Measurements from ENCODE around the gene SEC14L2. TPM values are rescaled to one million over a fixed set of nuclear protein-coding genes. Genes with fewer than 3 reads are reported as not detected.

The SEC14L2 gene
- total and polyA plus RNA-seq, 2 donors (not counting 3 experiments of a cell fraction or from before 2014, with no cell fraction given), result 22.5 to 28.8 TPM

- ChIA-PET CTCF (interaction anchor here (1.4 to 2.2 kb wide), 2 partner anchors 11 to 92 kb away, joined by 4 to 6 read pairs; no protein-coding TSS in a partner anchor), POLR2A (no interaction called here)
- DNase-seq (ENCODE audit: low read depth, low spot score) (no peak), FAIRE-seq (no peak)
- no peak overlapping the region for H3K27ac ChIP-seq (ENCODE audit: insufficient read depth, low read depth, low read length)
- no peak overlapping the region for H2AFZ ChIP-seq (ENCODE audit: low read depth, low read length)
- H3K79me2 ChIP-seq (ENCODE audit: control insufficient read depth, insufficient read depth, low read length), result no peaks in the 10 kb centered on the region
- no peak overlapping the region for H3K9ac ChIP-seq (replicated peaks; ENCODE audit: extremely low read depth, insufficient read depth, low read length)
- no peaks in the 10 kb centered on the region for H3K9me3 ChIP-seq (replicated peaks; ENCODE audit: control insufficient read depth, insufficient read depth, low read length)
- no peaks in the 10 kb centered on the region for H3K27me3 ChIP-seq (ENCODE audit: control insufficient read depth in 2 of 2, insufficient read depth in 2 of 2, low read length in 2 of 2)
- no peak overlapping the region for H3K4me3 ChIP-seq (replicated peaks in 1 of 3; ENCODE audit: insufficient read depth in 1 of 3, low read depth in 1 of 3, low read length in 3 of 3)
- no peaks in the 10 kb centered on the region for H3K9me1 ChIP-seq (replicated peaks; ENCODE audit: control insufficient read depth, extremely low read depth, insufficient read depth, low read length)
- intact Hi-C loops (cut with micrococcal nuclease) (no loop called here), dilution Hi-C loops (cut with MboI; ENCODE audit: extremely low pct_ligation_motif_present, low sequenced_read_pairs) (no loop called here)
- H4K20me1 ChIP-seq (replicated peaks; ENCODE audit: control insufficient read depth, extremely low read depth, insufficient read depth, low read length), result no peaks in the 10 kb centered on the region
- no peaks in the 10 kb centered on the region for H3K4me1 ChIP-seq (ENCODE audit: control insufficient read depth, extremely low read depth, insufficient read depth, low read length)
- no peak for TF ChIP-seq CTCF (IDR thresholded peaks at IDR 0.05; ENCODE audit: extremely low read depth in 1 of 2, insufficient read depth in 1 of 2, low read depth in 1 of 2, low read length in 2 of 2)
- TF ChIP-seq POLR2AphosphoS5 (IDR thresholded peaks at IDR 0.05; ENCODE audit: insufficient read depth, low read depth, low read length), result no peak
- no peak for TF ChIP-seq JUN (IDR thresholded peaks at IDR 0.05; ENCODE audit: borderline replicate concordance, insufficient read depth, insufficient read length, low read depth)
- no peak overlapping the region for H3K4me2 ChIP-seq (ENCODE audit: insufficient read depth, low read length)
- no TSS peak for BruUV-seq (replicated peaks)
- H3K36me3 ChIP-seq (ENCODE audit: control insufficient read depth in 2 of 2, extremely low read depth in 1 of 2, insufficient read depth in 2 of 2, low read length in 2 of 2), result peaks cover 0 to 29% of the 10 kb centered on the region in 2 experiments
These were observed 16.8 kb upstream of the SEC14L2 start for GRCh38 chr22:30380011-30380410.

DNA sequence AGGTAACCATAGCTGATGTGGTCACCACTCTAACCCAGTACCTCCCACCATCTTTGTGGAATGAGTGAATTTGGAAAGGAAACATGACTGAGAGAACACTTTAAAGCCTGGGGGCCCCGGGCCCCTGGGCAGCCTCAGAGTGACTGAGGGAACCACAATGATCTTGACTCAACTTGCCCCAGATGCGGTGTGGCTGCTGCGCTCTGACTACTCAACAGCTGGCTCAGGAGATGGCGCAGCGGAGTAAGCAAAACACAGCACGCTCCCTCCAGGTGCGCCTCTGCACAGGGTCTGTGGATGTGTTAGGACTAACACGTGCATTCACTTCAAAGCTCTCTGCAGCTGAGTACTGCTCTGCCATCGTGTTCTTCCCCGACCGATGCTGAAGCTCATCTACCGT, 15.6 kb upstream of the SEC14L2 start:
- intact Hi-C loops (cut with micrococcal nuclease), result no loop called here
- Histone ChIP-seq H3K9ac (replicated peaks; ENCODE audit: extremely low read depth, insufficient read depth, low read length) (no peak overlapping the region), H3K9me3 (replicated peaks; ENCODE audit: control insufficient read depth, insufficient read depth, low read length) (no peaks in the 10 kb centered on the region), H2AFZ (ENCODE audit: low read depth, low read length) (no peak overlapping the region), H3K4me3 (replicated peaks in 1 of 3; ENCODE audit: insufficient read depth in 1 of 3, low read depth in 1 of 3, low read length in 3 of 3) (no peak overlapping the region), H3K79me2 (ENCODE audit: control insufficient read depth, insufficient read depth, low read length) (no peaks in the 10 kb centered on the region), H3K36me3 (ENCODE audit: control insufficient read depth in 2 of 2, extremely low read depth in 1 of 2, insufficient read depth in 2 of 2, low read length in 2 of 2) (peaks cover 0 to 29% of the 10 kb centered on the region in 2 experiments), H3K27me3 (ENCODE audit: control insufficient read depth in 2 of 2, insufficient read depth in 2 of 2, low read length in 2 of 2) (no peaks in the 10 kb centered on the region), H3K4me1 (ENCODE audit: control insufficient read depth, extremely low read depth, insufficient read depth, low read length) (peaks cover 3% of the 10 kb centered on the region), H3K4me2 (ENCODE audit: insufficient read depth, low read length) (no peak overlapping the region), H4K20me1 (replicated peaks; ENCODE audit: control insufficient read depth, extremely low read depth, insufficient read depth, low read length) (no peaks in the 10 kb centered on the region), H3K9me1 (replicated peaks; ENCODE audit: control insufficient read depth, extremely low read depth, insufficient read depth, low read length) (no peaks in the 10 kb centered on the region), H3K27ac (ENCODE audit: insufficient read depth, low read depth, low read length) (no peak overlapping the region)
- dilution Hi-C loops (cut with MboI; ENCODE audit: extremely low pct_ligation_motif_present, low sequenced_read_pairs), result no loop called here
- no peak for TF ChIP-seq GATA2 (IDR thresholded peaks at IDR 0.05; ENCODE audit: insufficient read depth, insufficient read length, low read depth, low read length)
- TF ChIP-seq EZH2 (IDR thresholded peaks at IDR 0.05; ENCODE audit: borderline replicate concordance, low read depth, low read length, severe bottlenecking), result no peak
- no peak for TF ChIP-seq JUN (IDR thresholded peaks at IDR 0.05; ENCODE audit: borderline replicate concordance, insufficient read depth, insufficient read length, low read depth)
- no peak for TF ChIP-seq POLR2AphosphoS5 (IDR thresholded peaks at IDR 0.05; ENCODE audit: insufficient read depth, low read depth, low read length)
- no peak for TF ChIP-seq POLR2A (IDR thresholded peaks at IDR 0.05; ENCODE audit: low read depth, low read length)
- no peak for TF ChIP-seq MYC (IDR thresholded peaks at IDR 0.05; ENCODE audit: low read depth, low read length)
- TF ChIP-seq CTCF (IDR thresholded peaks at IDR 0.05; ENCODE audit: extremely low read depth in 1 of 2, insufficient read depth in 1 of 2, low read depth in 1 of 2, low read length in 2 of 2), result no peak
- TF ChIP-seq, protein P1, sequence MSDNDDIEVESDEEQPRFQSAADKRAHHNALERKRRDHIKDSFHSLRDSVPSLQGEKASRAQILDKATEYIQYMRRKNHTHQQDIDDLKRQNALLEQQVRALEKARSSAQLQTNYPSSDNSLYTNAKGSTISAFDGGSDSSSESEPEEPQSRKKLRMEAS (IDR thresholded peaks at IDR 0.05; ENCODE audit: insufficient read depth, insufficient read length), result no peak
- no peak for TF ChIP-seq FOS (IDR thresholded peaks at IDR 0.05; ENCODE audit: borderline replicate concordance, insufficient read depth, low read length)
- DNase-seq (ENCODE audit: low read depth, low spot score) (no peak), FAIRE-seq (no peak)
- ChIA-PET CTCF (interaction anchor here (0.6 to 1.4 kb wide), 3 partner anchors 8 to 93 kb away, joined by 3 to 4 read pairs (median 3); no protein-coding TSS in a partner anchor), POLR2A (no interaction called here)
- no TSS peak for BruUV-seq (replicated peaks)

All from endothelial cell of umbilical vein (primary cell).